Neuronal stem cell (in vitro differentiated cells): Measurements from ENCODE around the gene SH3PXD2A.

Source experiments
- DNase-seq: peaks from one replicate; pipeline ENCODE4 v3.0.0-alpha.2; 2013; ENCODE audit warnings: low spot score
- H2AFZ ChIP-seq: one replicate; pipeline ENCODE4 v1.6.1; 2013; ENCODE audit warnings: mild to moderate bottlenecking, low read length, inconsistent platforms
- H2AK5ac ChIP-seq: 2 replicates; pipeline ENCODE4 v1.6.1; 2013; ENCODE audit warnings: low read depth, mild to moderate bottlenecking, inconsistent platforms, low read length, moderate library complexity, mixed read lengths
- H2BK120ac ChIP-seq: 2 replicates; pipeline ENCODE4 v1.6.1; 2013; ENCODE audit warnings: low read depth, mild to moderate bottlenecking, inconsistent platforms, low read length, moderate library complexity, mixed read lengths
- H2BK12ac ChIP-seq: one replicate; pipeline ENCODE4 v1.6.1; 2013; ENCODE audit warnings: low read length, inconsistent platforms
- H2BK15ac ChIP-seq: 2 replicates; pipeline ENCODE4 v1.6.1; 2013; ENCODE audit warnings: mild to moderate bottlenecking, low read length, inconsistent platforms, mixed read lengths
- H2BK5ac ChIP-seq: one replicate; pipeline ENCODE4 v1.6.1; 2013; ENCODE audit warnings: inconsistent platforms, mild to moderate bottlenecking, low read length, moderate library complexity
- H3K14ac ChIP-seq: one replicate; pipeline ENCODE4 v1.6.1; 2013; ENCODE audit warnings: low read length, inconsistent platforms
- H3K18ac ChIP-seq: 2 replicates; pipeline ENCODE4 v1.6.1; 2013; ENCODE audit warnings: low read length, inconsistent platforms
- H3K23ac ChIP-seq: 2 replicates; pipeline ENCODE4 v1.6.1; 2013; ENCODE audit warnings: low read depth, mild to moderate bottlenecking, mixed read lengths, low read length, inconsistent platforms; ENCODE audit not compliant: poor library complexity
- H3K27ac ChIP-seq: replicated peaks from 3 replicates; pipeline ENCODE4 v1.5.1; 2013; ENCODE audit warnings: low read length, inconsistent platforms
- H3K27me3 ChIP-seq, 3 experiments: 2 replicates each; pipeline ENCODE4 v1.6.1; 2013; ENCODE audit warnings: low read length in 3 of 3, mild to moderate bottlenecking in 2 of 3, inconsistent platforms in 1 of 3, low read depth in 1 of 3, mixed read lengths in 1 of 3, moderate library complexity in 1 of 3; ENCODE audit not compliant: control insufficient read depth in 3 of 3, insufficient read depth in 3 of 3
- H3K36me3 ChIP-seq, 2 donors: replicated peaks in 1 of 2; 2 replicates each; pipeline ENCODE4 v1.6.1; 2013; ENCODE audit warnings: low read length in 2 of 2; ENCODE audit not compliant: control insufficient read depth in 2 of 2, insufficient read depth in 2 of 2
- H3K4ac ChIP-seq: 2 replicates; pipeline ENCODE4 v1.6.1; 2013; ENCODE audit warnings: inconsistent platforms, mild to moderate bottlenecking, low read length, moderate library complexity
- H3K4me1 ChIP-seq, 2 donors: 1 replicate in 1 of 2; 2 replicates in 1 of 2; pipeline ENCODE4 v1.6.1; 2013; ENCODE audit warnings: low read length in 2 of 2, low read depth in 1 of 2; ENCODE audit not compliant: control insufficient read depth in 2 of 2, insufficient read depth in 1 of 2
- H3K4me2 ChIP-seq: one replicate; pipeline ENCODE4 v1.6.1; 2013; ENCODE audit warnings: mild to moderate bottlenecking, low read length, inconsistent platforms; ENCODE audit not compliant: insufficient read depth, poor library complexity, severe bottlenecking
- H3K4me3 ChIP-seq, 2 donors: 2 replicates each; pipeline ENCODE4 v1.5.1; 2013; ENCODE audit warnings: low read length in 2 of 2, mild to moderate bottlenecking in 2 of 2, inconsistent platforms in 1 of 2, moderate library complexity in 1 of 2
- H3K79me1 ChIP-seq: one replicate; pipeline ENCODE4 v1.6.1; 2013; ENCODE audit warnings: low read depth, mild to moderate bottlenecking, inconsistent platforms, low read length, moderate library complexity
- H3K9ac ChIP-seq: one replicate; pipeline ENCODE4 v1.6.1; 2013; ENCODE audit warnings: mild to moderate bottlenecking, low read depth, low read length, inconsistent platforms; ENCODE audit not compliant: poor library complexity
- H3K9me3 ChIP-seq, 2 donors: replicated peaks in 1 of 2; 2 replicates each; pipeline versions ENCODE3 to v1.6.1; 2013; ENCODE audit warnings: low read length in 2 of 2, mild to moderate bottlenecking in 2 of 2, inconsistent platforms in 1 of 2, low read depth in 1 of 2, mixed read lengths in 1 of 2, moderate library complexity in 1 of 2; ENCODE audit not compliant: control insufficient read depth in 2 of 2, insufficient read depth in 1 of 2
- H4K8ac ChIP-seq: one replicate; pipeline ENCODE4 v1.6.1; 2013; ENCODE audit warnings: low read depth, mild to moderate bottlenecking, inconsistent platforms, low read length, moderate library complexity
- H4K91ac ChIP-seq: one replicate; pipeline ENCODE4 v1.6.1; 2013; ENCODE audit warnings: low read length, low read depth, mild to moderate bottlenecking, inconsistent platforms; ENCODE audit not compliant: poor library complexity
- WGBS, 2 donors: extraction: QIAGEN DNeasy Blood & Tissue Kit; methylation state at CpG; one replicate each; pipeline ENCODE4 v1.1.7; 2013; ENCODE audit warnings: missing lambda C conversion rate in 2 of 2, mixed read lengths in 1 of 2; ENCODE audit not compliant: insufficient read length in 2 of 2, insufficient replicate concordance in 1 of 2; ENCODE audit errors: extremely low coverage in 2 of 2; 5-methylcytosine and 5-hydroxymethylcytosine counted together

Gene SH3PXD2A

DNA sequence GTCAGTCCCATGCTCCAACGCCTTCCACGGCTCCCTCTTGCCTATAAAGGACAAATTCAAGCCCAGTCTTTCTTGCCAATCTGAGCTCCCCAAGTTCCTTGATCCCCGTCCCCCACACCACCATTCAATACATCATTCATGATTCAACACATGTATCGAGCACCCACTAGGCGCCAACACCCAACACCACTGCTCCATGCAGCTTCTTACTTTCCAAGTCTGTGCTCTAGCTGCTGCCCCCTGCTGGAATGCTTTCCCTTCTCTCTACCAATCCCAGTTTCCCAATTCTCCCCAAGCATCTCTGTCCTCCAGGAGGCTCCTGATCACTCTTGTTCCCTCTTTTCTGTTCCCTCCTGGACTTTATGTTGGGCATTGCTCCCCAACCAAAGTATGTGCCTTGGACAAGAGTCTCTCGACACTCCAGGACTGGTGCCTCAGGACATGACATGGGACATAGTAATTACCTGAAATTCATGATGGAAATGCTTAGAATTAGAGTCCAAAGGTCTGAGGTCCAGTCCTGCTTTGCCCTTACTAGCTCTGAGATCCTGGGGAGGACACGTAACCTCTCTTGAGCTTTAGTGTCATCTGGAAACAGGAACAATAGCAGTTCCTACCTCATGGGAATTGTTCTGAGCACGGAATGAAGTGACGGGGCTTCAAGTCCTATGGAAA is 189.2 kb downstream of the SH3PXD2A start:
- no peak overlapping the region for H2BK12ac ChIP-seq
- H2BK120ac ChIP-seq: no peak overlapping the region
- no peak overlapping the region for H3K27ac ChIP-seq
- H4K8ac ChIP-seq: no peak overlapping the region
- DNase-seq: no peak
- no peaks in the 10 kb centered on the region for H3K27me3 ChIP-seq
- H3K18ac ChIP-seq: no peak overlapping the region
- WGBS, 2 donors: no CpG with 5 or more reads among the region's 9 CpGs
- no peak overlapping the region for H3K23ac ChIP-seq
- no peaks in the 10 kb centered on the region for H3K9me3 ChIP-seq
- no peak overlapping the region for H2AFZ ChIP-seq
- H3K36me3 ChIP-seq: no peaks in the 10 kb centered on the region
- no peak overlapping the region for H3K14ac ChIP-seq
- H3K9ac ChIP-seq: no peak overlapping the region
- peak overlapping the region; percentile 29 for H2BK5ac ChIP-seq
- no peak overlapping the region for H3K4me2 ChIP-seq
- H3K79me1 ChIP-seq: no peaks in the 10 kb centered on the region
- peak overlapping the region; percentile 33 for H2BK15ac ChIP-seq
- peaks cover 5 to 18% of the 10 kb centered on the region in 2 donors for H3K4me1 ChIP-seq
- peak overlapping the region; percentile 96 for H2AK5ac ChIP-seq
- peak overlapping the region; percentile 45 for H3K4ac ChIP-seq
- H3K4me3 ChIP-seq: no peak overlapping the region
- no peak overlapping the region for H4K91ac ChIP-seq

DNA sequence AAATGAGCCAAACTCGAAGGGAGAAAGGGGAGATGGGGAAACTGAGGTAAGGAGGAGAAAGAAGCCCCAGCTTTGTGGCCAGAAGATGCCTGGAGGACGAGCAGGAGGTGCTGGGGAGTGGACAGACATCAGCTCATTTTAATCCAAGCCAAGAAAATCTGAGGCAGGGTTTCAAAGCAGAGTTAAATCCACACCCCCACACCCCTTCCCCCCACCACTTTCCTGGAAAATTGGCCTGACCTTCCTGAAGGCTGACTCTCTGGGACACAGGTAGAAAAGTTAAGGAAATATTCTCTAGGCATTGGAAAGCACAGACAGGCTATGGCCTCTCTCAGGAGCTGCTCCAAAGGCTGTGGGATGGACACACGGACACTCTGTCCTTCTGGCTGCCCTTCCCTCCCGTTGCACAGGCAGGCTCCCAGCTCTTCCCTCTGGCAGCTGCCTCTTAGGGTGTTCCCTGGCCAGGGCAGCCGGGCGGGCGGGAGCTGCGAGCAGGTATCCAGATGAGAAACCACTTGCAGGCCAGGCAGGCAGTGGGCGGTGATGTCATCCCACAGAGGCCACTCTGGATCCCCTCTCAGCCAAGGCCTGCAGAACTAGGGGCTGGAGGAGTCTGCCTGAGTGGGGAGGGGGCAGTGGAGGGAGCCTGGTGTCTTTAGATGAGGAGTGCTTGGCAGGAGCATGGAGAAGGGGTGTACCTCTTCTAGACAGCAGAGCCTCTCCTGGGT is 190.1 kb downstream of the SH3PXD2A start:
- Histone ChIP-seq H3K9ac (no peak overlapping the region), H3K27ac (no peak overlapping the region), H3K4ac (peak overlapping the region; percentile 18), H2AFZ (no peak overlapping the region), H4K8ac (no peak overlapping the region), H4K91ac (peak overlapping the region; percentile 76), H3K36me3 (no peaks in the 10 kb centered on the region), H3K4me2 (no peak overlapping the region), H2BK5ac (no peak overlapping the region), H2BK15ac (no peak overlapping the region), H3K14ac (no peak overlapping the region), H3K4me3 (no peak overlapping the region), H2BK12ac (no peak overlapping the region), H3K18ac (peak overlapping the region; percentile 58), H3K9me3 (no peaks in the 10 kb centered on the region), H3K79me1 (no peaks in the 10 kb centered on the region), H3K27me3 (no peaks in the 10 kb centered on the region), H2AK5ac (peak overlapping the region; percentile 73), H2BK120ac (peak overlapping the region; percentile 62), H3K23ac (no peak overlapping the region), H3K4me1 (peaks cover 5 to 25% of the 10 kb centered on the region in 2 donors)
- DNase-seq: no peak
- WGBS, 2 donors: no CpG with 5 or more reads among the region's 9 CpGs

DNA sequence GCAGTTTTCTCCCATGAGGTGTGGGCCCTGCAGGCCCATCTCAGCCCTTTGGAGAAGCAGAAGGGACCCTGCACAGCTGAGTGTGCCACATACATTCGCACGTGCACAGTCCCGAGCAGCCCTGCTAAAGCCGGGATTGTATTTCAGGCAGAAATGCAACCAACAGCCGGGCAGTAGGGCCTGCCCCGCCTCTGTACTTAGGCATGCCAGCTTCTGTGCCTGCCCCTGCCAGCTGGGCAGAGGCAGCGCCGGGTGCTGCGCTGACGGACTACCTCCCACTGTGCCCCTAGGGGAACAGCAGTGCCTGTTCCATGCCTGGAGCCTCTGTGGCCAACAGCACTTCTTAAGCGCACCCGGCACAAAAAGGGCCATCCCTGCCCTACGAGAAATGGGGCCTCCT is 191.6 kb downstream of the SH3PXD2A start:
- Histone ChIP-seq H2BK120ac (peak overlapping the region; percentile 52), H3K36me3 (no peaks in the 10 kb centered on the region), H2BK5ac (no peak overlapping the region), H3K27me3 (no peaks in the 10 kb centered on the region), H2AK5ac (peak overlapping the region; percentile 70), H3K79me1 (peaks cover 3% of the 10 kb centered on the region), H3K9ac (no peak overlapping the region), H3K18ac (peak overlapping the region; percentile 73), H3K27ac (no peak overlapping the region), H3K4ac (no peak overlapping the region), H3K4me1 (peaks cover 5 to 32% of the 10 kb centered on the region in 2 donors), H2BK12ac (no peak overlapping the region), H4K8ac (no peak overlapping the region), H3K14ac (peak overlapping the region; percentile 23), H3K23ac (no peak overlapping the region), H4K91ac (peak overlapping the region; percentile 27), H3K9me3 (no peaks in the 10 kb centered on the region), H3K4me3 (no peak overlapping the region), H3K4me2 (no peak overlapping the region), H2AFZ (no peak overlapping the region), H2BK15ac (no peak overlapping the region)
- DNase-seq: no peak
- no CpG with 5 or more reads among the region's 13 CpGs for WGBS, 2 donors

DNA sequence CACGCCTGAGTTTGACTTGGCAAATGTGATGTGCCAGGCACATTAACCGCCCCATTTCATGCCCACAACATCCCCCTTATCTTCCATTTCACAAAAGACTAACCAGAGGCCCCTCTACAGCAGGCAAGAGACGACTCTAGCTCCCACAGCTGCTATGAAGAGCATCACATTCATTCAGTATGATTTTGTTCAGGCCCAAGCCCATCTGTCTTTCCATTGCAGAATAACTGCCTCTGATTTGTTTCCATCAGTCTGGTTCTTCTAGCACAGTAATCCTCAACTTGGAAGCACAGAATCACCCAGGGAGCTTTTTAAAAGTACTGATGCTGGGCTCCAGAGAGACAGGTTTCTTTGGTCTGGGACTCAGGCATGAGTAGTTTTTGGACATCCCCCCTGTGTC is 192.1 kb downstream of the SH3PXD2A start:
- no peak overlapping the region for H4K91ac ChIP-seq
- no peak overlapping the region for H4K8ac ChIP-seq
- H2BK120ac ChIP-seq: no peak overlapping the region
- H3K4me1 ChIP-seq: peaks cover 6 to 29% of the 10 kb centered on the region in 2 donors
- H2BK12ac ChIP-seq: no peak overlapping the region
- H3K23ac ChIP-seq: no peak overlapping the region
- no CpG with 5 or more reads among the region's 3 CpGs for WGBS, 2 donors
- H2BK5ac ChIP-seq: no peak overlapping the region
- no peak for DNase-seq
- H3K79me1 ChIP-seq: peaks cover 3% of the 10 kb centered on the region
- H3K36me3 ChIP-seq: no peaks in the 10 kb centered on the region
- H3K4me2 ChIP-seq: no peak overlapping the region
- no peak overlapping the region for H3K9ac ChIP-seq
- H2AK5ac ChIP-seq: no peak overlapping the region
- H3K27ac ChIP-seq: no peak overlapping the region
- H3K9me3 ChIP-seq: no peaks in the 10 kb centered on the region
- H3K4ac ChIP-seq: no peak overlapping the region
- H2BK15ac ChIP-seq: no peak overlapping the region
- H3K4me3 ChIP-seq: no peak overlapping the region
- no peak overlapping the region for H3K18ac ChIP-seq
- no peak overlapping the region for H2AFZ ChIP-seq
- no peaks in the 10 kb centered on the region for H3K27me3 ChIP-seq
- H3K14ac ChIP-seq: no peak overlapping the region
